H1 (cell line): Measurements from ENCODE around the gene RYR3. TPM values are rescaled to one million over a fixed set of nuclear protein-coding genes. Genes with fewer than 3 reads are reported as not detected.

ENCODE experiments used
- HDAC6 ChIP-seq: IDR thresholded peaks from one replicate; pipeline ENCODE4 v1.7.1; 2012; ENCODE audit warnings: low read depth, mild to moderate bottlenecking, inconsistent platforms, low read length, moderate library complexity
- MAFK ChIP-seq: IDR thresholded peaks from 2 replicates; pipeline ENCODE4 v1.6.1; 2012; ENCODE audit warnings: low read depth, mild to moderate bottlenecking, improper control_type of control experiment, low read length
- POLR2A ChIP-seq, 2 experiments: IDR thresholded peaks; 1 replicate in 1 of 2; 2 replicates in 1 of 2; pipeline ENCODE4 v1.6.1; 2011; ENCODE audit warnings: low read depth in 2 of 2, low read length in 2 of 2, mild to moderate bottlenecking in 2 of 2; ENCODE audit errors: control extremely low read depth in 1 of 2
- POLR2AphosphoS5 ChIP-seq: IDR thresholded peaks from 2 replicates; pipeline ENCODE4 v1.6.1; 2011; ENCODE audit warnings: low read depth, low read length
- POU5F1 ChIP-seq: IDR thresholded peaks from 2 replicates; pipeline ENCODE4 v1.6.1; 2011; ENCODE audit warnings: low read depth, mild to moderate bottlenecking, low read length, moderate library complexity
- RFX5 ChIP-seq: IDR thresholded peaks from 2 replicates; pipeline ENCODE4 v1.6.1; 2011; ENCODE audit warnings: low read depth, low read length, improper control_type of control experiment, borderline replicate concordance
- RNF2 ChIP-seq: fragments of 200-900, 300-1000 bp; sonication (generic); IDR thresholded peaks from 2 replicates; pipeline ENCODE4 v1.7.1; 2016; ENCODE audit warnings: borderline replicate concordance, low read depth, mild to moderate bottlenecking, antibody characterized with exemption, low read length; ENCODE audit not compliant: poor library complexity, severe bottlenecking; ENCODE audit errors: missing control alignments
- polyA plus RNA-seq, 7 experiments: library from polyadenylated mRNA; depleted of rRNA in 3 of 7; stranded (reverse) in 5 of 7; unstranded in 2 of 7; fragments of >200 nt in 5 of 7; fragments of 200-250 nt in 2 of 7; gene quantifications; 1 replicate in 5 of 7; 2 replicates in 1 of 7; 4 replicates in 1 of 7; pipeline versions ENCODE4 v1.2.1 to v1.2.3, GENCODE V29; 2011 to 2013; ENCODE audit warnings: missing spikeins in 2 of 7, mixed read lengths in 2 of 7
- total RNA-seq: library from RNA; stranded (reverse); fragmentation: NEBNext Ultra II Directional; extraction: Animal tissue kit (Norgen Biotek cat#: 25700); gene quantifications from 2 replicates; pipeline ENCODE4 v1.2.1, GENCODE V29; 2021

The RYR3 gene
- total and polyA plus RNA-seq, 2 of the 8 experiments (the other 6 are each of a cell fraction or from before 2014, with no cell fraction given), result 0.33 to 3.4 TPM

- TF ChIP-seq HDAC6 (no peak), RFX5 (no peak), POLR2A (IDR thresholded peaks at IDR 0.05; ENCODE audit: control extremely low read depth in 1 of 2, low read depth in 2 of 2, low read length in 2 of 2) (no peak), POLR2AphosphoS5 (no peak), RNF2 (no peak), POU5F1 (no peak), MAFK (no peak)
Observed at GRCh38 chr15:33888176-33888575, 577.4 kb downstream of the RYR3 start (continued).
